RWPE2 (cell line): ENCODE data around the gene IFITM10.

Experiments
- ATAC-seq: fragments of 200-7000 bp; cut with Tn5 transposase; 3 replicates; pipeline ENCODE4 v1.9.1; 2021; ENCODE audit warnings: low read depth
- DNase-seq: peaks from one replicate; pipeline ENCODE4 v3.0.0-alpha.2; 2020; ENCODE audit warnings: low spot score
- H3K27ac ChIP-seq: fragments of 450-650 bp; 2 replicates; pipeline ENCODE4 v1.5.1; 2017; ENCODE audit warnings: mild to moderate bottlenecking; ENCODE audit not compliant: poor library complexity, severe bottlenecking
- H3K27me3 ChIP-seq: fragments of 250-450 bp; sonication (Bioruptor Pico); 2 replicates; pipeline ENCODE4 v1.5.1; 2021; ENCODE audit warnings: mild to moderate bottlenecking, moderate library complexity; ENCODE audit not compliant: insufficient read depth, poor library complexity, severe bottlenecking
- H3K36me3 ChIP-seq: fragments of 250-450 bp; sonication (Bioruptor Pico); 2 replicates; pipeline ENCODE4 v1.5.1; 2020; ENCODE audit warnings: low read depth, mild to moderate bottlenecking, moderate library complexity
- H3K4me1 ChIP-seq: fragments of 250-450 bp; sonication (Bioruptor Pico); 2 replicates; pipeline ENCODE4 v1.5.1; 2021; ENCODE audit warnings: mild to moderate bottlenecking, moderate library complexity; ENCODE audit not compliant: insufficient read depth, poor library complexity, severe bottlenecking
- H3K4me3 ChIP-seq: fragments of 250-450 bp; sonication (Bioruptor Pico); 2 replicates; pipeline ENCODE4 v1.5.1; 2021; ENCODE audit warnings: mild to moderate bottlenecking, moderate library complexity; ENCODE audit not compliant: severe bottlenecking
- H3K9me3 ChIP-seq: fragments of 250-450 bp; sonication (Bioruptor Pico); 2 replicates; pipeline ENCODE4 v1.5.1; 2021; ENCODE audit warnings: mild to moderate bottlenecking, moderate library complexity; ENCODE audit not compliant: severe bottlenecking
- CTCF ChIP-seq: fragments of 450-650 bp; IDR thresholded peaks from one replicate; pipeline ENCODE4 v1.5.1; 2017; ENCODE audit warnings: mild to moderate bottlenecking, moderate library complexity; ENCODE audit not compliant: poor library complexity, severe bottlenecking

The IFITM10 gene

GRCh38 chr11:1777737-1778136, 27.3 kb upstream of the IFITM10 start:
- DNase-seq (no peak), ATAC-seq (no peak)
- H3K36me3 ChIP-seq = no peaks in the 10 kb centered on the region
- H3K27ac ChIP-seq = no peak overlapping the region
- H3K4me1 ChIP-seq = peaks cover 4% of the 10 kb centered on the region
- no peaks in the 10 kb centered on the region for H3K27me3 ChIP-seq
- no peak overlapping the region for H3K4me3 ChIP-seq
- TF ChIP-seq CTCF = no peak
- H3K9me3 ChIP-seq = no peaks in the 10 kb centered on the region

- no peaks in the 10 kb centered on the region for H3K9me3 ChIP-seq
- H3K4me3 ChIP-seq = no peak overlapping the region
- DNase-seq (no peak), ATAC-seq (no peak)
- TF ChIP-seq CTCF = no peak
- peaks cover 10% of the 10 kb centered on the region for H3K4me1 ChIP-seq
- no peak overlapping the region for H3K27ac ChIP-seq
- H3K27me3 ChIP-seq = no peaks in the 10 kb centered on the region
- H3K36me3 ChIP-seq = no peaks in the 10 kb centered on the region
Observed at GRCh38 chr11:1776944-1777715, 26.7 kb upstream of the IFITM10 start.

GRCh38 chr11:1776331-1776851, 26.0 kb upstream of the IFITM10 start:
- no peak for ATAC-seq
- Histone ChIP-seq H3K27me3 (no peaks in the 10 kb centered on the region), H3K36me3 (no peaks in the 10 kb centered on the region), H3K4me3 (no peak overlapping the region), H3K4me1 (peaks cover 17% of the 10 kb centered on the region), H3K9me3 (no peaks in the 10 kb centered on the region), H3K27ac (no peak overlapping the region)
- no peak for DNase-seq
- no peak for TF ChIP-seq CTCF

GRCh38 chr11:1774886-1775285, 24.5 kb upstream of the IFITM10 start:
- H3K27me3 ChIP-seq = no peaks in the 10 kb centered on the region
- no peaks in the 10 kb centered on the region for H3K36me3 ChIP-seq
- H3K9me3 ChIP-seq = no peaks in the 10 kb centered on the region
- no peak for TF ChIP-seq CTCF
- no peak for DNase-seq
- no peak for ATAC-seq
- H3K4me1 ChIP-seq = peaks cover 22% of the 10 kb centered on the region
- H3K27ac ChIP-seq = no peak overlapping the region
- no peak overlapping the region for H3K4me3 ChIP-seq

- TF ChIP-seq CTCF = no peak
- ATAC-seq (no peak), DNase-seq (no peak)
- no peaks in the 10 kb centered on the region for H3K27me3 ChIP-seq
- no peak overlapping the region for H3K4me3 ChIP-seq
- H3K36me3 ChIP-seq = no peaks in the 10 kb centered on the region
- H3K9me3 ChIP-seq = no peaks in the 10 kb centered on the region
- peaks cover 27% of the 10 kb centered on the region for H3K4me1 ChIP-seq
- H3K27ac ChIP-seq = peak overlapping the region; percentile 82
Observed at GRCh38 chr11:1773994-1774550, 23.7 kb upstream of the IFITM10 start.
